HEK293 (cell line): ENCODE results near the gene GLRX5.

Experiments
- CTCF ChIA-PET: fragments of 350-600 bp; formaldehyde crosslinking; extraction: SDS; loops from one replicate; lab custom pipeline; 2021; ENCODE audit warnings: antibody characterized with exemption; lab: Yijun Ruan, JAX
- POLR2A ChIA-PET: fragments of 300-600 bp; formaldehyde crosslinking; extraction: SDS; loops from one replicate; lab custom pipeline; 2020; ENCODE audit warnings: antibody characterized with exemption, inconsistent platforms; lab: Yijun Ruan, JAX
- H3K27ac ChIP-seq: fragments of 200-500 bp; sonication (Bioruptor generic); 2 replicates; pipeline ENCODE4 v1.5.1; 2014; ENCODE audit warnings: low read depth, low read length, control low read depth, inconsistent platforms; ENCODE audit errors: extremely low read depth
- H3K36me3 ChIP-seq, 2 experiments: fragments of 200-500 bp in 1 of 2; sonication (Bioruptor generic) in 1 of 2; 1 replicate in 1 of 2; 2 replicates in 1 of 2; pipeline ENCODE4 v1.5.1; 2014 to 2017; ENCODE audit warnings: inconsistent platforms in 2 of 2, low read length in 2 of 2; ENCODE audit not compliant: control insufficient read depth in 2 of 2, insufficient read depth in 1 of 2
- H3K4me1 ChIP-seq: fragments of 200-500 bp; sonication (Bioruptor generic); 2 replicates; pipeline ENCODE4 v1.5.1; 2014; ENCODE audit warnings: mild to moderate bottlenecking, low read length, inconsistent platforms; ENCODE audit not compliant: control insufficient read depth, insufficient read depth
- H3K4me3 ChIP-seq: 2 replicates; pipeline ENCODE4 v1.5.1; 2011; ENCODE audit warnings: low read depth, mild to moderate bottlenecking, control low read depth, low read length, moderate library complexity
- H3K9me3 ChIP-seq: fragments of 200-500 bp; sonication (Bioruptor generic); 2 replicates; pipeline ENCODE4 v1.5.1; 2014; ENCODE audit warnings: low read depth, low read length, inconsistent platforms; ENCODE audit not compliant: control insufficient read depth, insufficient read depth
- ATF2 ChIP-seq: fragments of 450-650 bp; formaldehyde crosslinking; IDR thresholded peaks from 2 replicates; pipeline ENCODE4 v1.5.1; 2016; ENCODE audit warnings: missing biosample characterization, missing genetic modification characterization, low read depth
- GLIS2 ChIP-seq: fragments of 450-650 bp; formaldehyde crosslinking; IDR thresholded peaks from 2 replicates; pipeline ENCODE4 v1.5.1; 2016; ENCODE audit warnings: missing biosample characterization, missing genetic modification characterization
- KLF17 ChIP-seq: fragments of 450-650 bp; formaldehyde crosslinking; IDR thresholded peaks from 2 replicates; pipeline ENCODE4 v1.5.1; 2016; ENCODE audit warnings: missing biosample characterization, missing genetic modification characterization
- SCRT1 ChIP-seq: fragments of 450-650 bp; formaldehyde crosslinking; IDR thresholded peaks from 2 replicates; pipeline ENCODE4 v1.5.1; 2016; ENCODE audit warnings: missing biosample characterization, missing genetic modification characterization, borderline replicate concordance
- SP2 ChIP-seq: fragments of 450-650 bp; formaldehyde crosslinking; IDR thresholded peaks from 2 replicates; pipeline ENCODE4 v1.5.1; 2016; ENCODE audit warnings: missing biosample characterization, missing genetic modification characterization
- SP3 ChIP-seq: fragments of 450-650 bp; formaldehyde crosslinking; IDR thresholded peaks from 2 replicates; pipeline ENCODE4 v1.5.1; 2016; ENCODE audit warnings: missing biosample characterization, missing genetic modification characterization
- ZBTB17 ChIP-seq: fragments of 450-650 bp; formaldehyde crosslinking; IDR thresholded peaks from 2 replicates; pipeline ENCODE4 v1.5.1; 2016; ENCODE audit warnings: missing biosample characterization, missing genetic modification characterization
- ZBTB21 ChIP-seq: fragments of 450-650 bp; formaldehyde crosslinking; IDR thresholded peaks from 2 replicates; pipeline ENCODE4 v1.5.1; 2017; ENCODE audit warnings: missing biosample characterization, missing genetic modification characterization
- ZBTB8A ChIP-seq: fragments of 450-650 bp; formaldehyde crosslinking; IDR thresholded peaks from 2 replicates; pipeline ENCODE4 v1.5.1; 2016; ENCODE audit warnings: missing biosample characterization, missing genetic modification characterization
- ZEB2 ChIP-seq: fragments of 450-650 bp; formaldehyde crosslinking; IDR thresholded peaks from 2 replicates; pipeline ENCODE4 v1.5.1; 2016; ENCODE audit warnings: missing biosample characterization, missing genetic modification characterization
- ZIC2 ChIP-seq: fragments of 450-650 bp; formaldehyde crosslinking; IDR thresholded peaks from 2 replicates; pipeline ENCODE4 v1.5.1; 2016; ENCODE audit warnings: missing biosample characterization, missing genetic modification characterization
- ZNF133 ChIP-seq: fragments of 450-650 bp; formaldehyde crosslinking; IDR thresholded peaks from 2 replicates; pipeline ENCODE4 v1.5.1; 2016; ENCODE audit warnings: missing biosample characterization, missing genetic modification characterization
- ZNF221 ChIP-seq: fragments of 450-650 bp; formaldehyde crosslinking; IDR thresholded peaks from 2 replicates; pipeline ENCODE4 v1.5.1; 2017; ENCODE audit warnings: missing biosample characterization, missing genetic modification characterization, borderline replicate concordance
- ZNF335 ChIP-seq: fragments of 450-650 bp; formaldehyde crosslinking; conservative IDR thresholded peaks from 2 replicates; pipeline ENCODE4 v1.5.1; 2016; ENCODE audit warnings: missing biosample characterization, missing genetic modification characterization
- ZNF341 ChIP-seq: fragments of 450-650 bp; formaldehyde crosslinking; IDR thresholded peaks from 2 replicates; pipeline ENCODE4; 2016; ENCODE audit warnings: low read depth, missing biosample characterization, missing genetic modification characterization
- ZNF350 ChIP-seq: fragments of 450-650 bp; formaldehyde crosslinking; IDR thresholded peaks from 2 replicates; pipeline ENCODE4 v1.5.0; 2017; ENCODE audit warnings: missing biosample characterization, mild to moderate bottlenecking, missing genetic modification characterization
- ZNF423 ChIP-seq: fragments of 450-650 bp; formaldehyde crosslinking; IDR thresholded peaks from 2 replicates; pipeline ENCODE4 v1.5.1; 2016; ENCODE audit warnings: missing biosample characterization, missing genetic modification characterization
- ZNF544 ChIP-seq: fragments of 450-650 bp; formaldehyde crosslinking; IDR thresholded peaks from 2 replicates; pipeline ENCODE4 v1.5.0; 2017; ENCODE audit warnings: missing biosample characterization, missing genetic modification characterization
- ZNF571 ChIP-seq: fragments of 450-650 bp; formaldehyde crosslinking; IDR thresholded peaks from 2 replicates; pipeline ENCODE4 v1.5.0; 2017; ENCODE audit warnings: missing biosample characterization, missing genetic modification characterization
- ZNF585B ChIP-seq: fragments of 450-650 bp; formaldehyde crosslinking; IDR thresholded peaks from 2 replicates; pipeline ENCODE4 v1.5.1; 2016; ENCODE audit warnings: missing biosample characterization, missing genetic modification characterization
- ZNF600 ChIP-seq: fragments of 450-650 bp; formaldehyde crosslinking; IDR thresholded peaks from 2 replicates; pipeline ENCODE4 v1.5.1; 2016; ENCODE audit warnings: missing biosample characterization, missing genetic modification characterization
- ZNF610 ChIP-seq: fragments of 450-650 bp; formaldehyde crosslinking; IDR thresholded peaks from 2 replicates; pipeline ENCODE4 v1.5.1; 2016; ENCODE audit warnings: missing biosample characterization, missing genetic modification characterization, borderline replicate concordance
- ZNF701 ChIP-seq: fragments of 450-650 bp; formaldehyde crosslinking; IDR thresholded peaks from 2 replicates; pipeline ENCODE4 v1.5.1; 2016; ENCODE audit warnings: missing biosample characterization, missing genetic modification characterization
- ZNF768 ChIP-seq: fragments of 450-650 bp; formaldehyde crosslinking; IDR thresholded peaks from 2 replicates; pipeline ENCODE4 v1.5.1; 2018; ENCODE audit warnings: missing biosample characterization, mild to moderate bottlenecking, missing genetic modification characterization
- ZNF792 ChIP-seq: fragments of 450-650 bp; formaldehyde crosslinking; IDR thresholded peaks from 2 replicates; pipeline ENCODE4 v1.5.1; 2016; ENCODE audit warnings: missing biosample characterization, missing genetic modification characterization
- ZXDB ChIP-seq: fragments of 450-650 bp; formaldehyde crosslinking; IDR thresholded peaks from 2 replicates; pipeline ENCODE4 v1.5.1; 2016; ENCODE audit warnings: missing biosample characterization, missing genetic modification characterization
- TF ChIP-seq, protein P1 (sequence below): fragments of 450-650 bp; formaldehyde crosslinking; IDR thresholded peaks from 2 replicates; pipeline ENCODE4 v1.5.1; 2016; ENCODE audit warnings: missing biosample characterization, missing genetic modification characterization
- TF ChIP-seq, protein P2 (sequence below): fragments of 450-650 bp; formaldehyde crosslinking; IDR thresholded peaks from 2 replicates; pipeline ENCODE4 v1.5.1; 2016; ENCODE audit warnings: missing biosample characterization, missing genetic modification characterization

GLRX5 gene

DNA sequence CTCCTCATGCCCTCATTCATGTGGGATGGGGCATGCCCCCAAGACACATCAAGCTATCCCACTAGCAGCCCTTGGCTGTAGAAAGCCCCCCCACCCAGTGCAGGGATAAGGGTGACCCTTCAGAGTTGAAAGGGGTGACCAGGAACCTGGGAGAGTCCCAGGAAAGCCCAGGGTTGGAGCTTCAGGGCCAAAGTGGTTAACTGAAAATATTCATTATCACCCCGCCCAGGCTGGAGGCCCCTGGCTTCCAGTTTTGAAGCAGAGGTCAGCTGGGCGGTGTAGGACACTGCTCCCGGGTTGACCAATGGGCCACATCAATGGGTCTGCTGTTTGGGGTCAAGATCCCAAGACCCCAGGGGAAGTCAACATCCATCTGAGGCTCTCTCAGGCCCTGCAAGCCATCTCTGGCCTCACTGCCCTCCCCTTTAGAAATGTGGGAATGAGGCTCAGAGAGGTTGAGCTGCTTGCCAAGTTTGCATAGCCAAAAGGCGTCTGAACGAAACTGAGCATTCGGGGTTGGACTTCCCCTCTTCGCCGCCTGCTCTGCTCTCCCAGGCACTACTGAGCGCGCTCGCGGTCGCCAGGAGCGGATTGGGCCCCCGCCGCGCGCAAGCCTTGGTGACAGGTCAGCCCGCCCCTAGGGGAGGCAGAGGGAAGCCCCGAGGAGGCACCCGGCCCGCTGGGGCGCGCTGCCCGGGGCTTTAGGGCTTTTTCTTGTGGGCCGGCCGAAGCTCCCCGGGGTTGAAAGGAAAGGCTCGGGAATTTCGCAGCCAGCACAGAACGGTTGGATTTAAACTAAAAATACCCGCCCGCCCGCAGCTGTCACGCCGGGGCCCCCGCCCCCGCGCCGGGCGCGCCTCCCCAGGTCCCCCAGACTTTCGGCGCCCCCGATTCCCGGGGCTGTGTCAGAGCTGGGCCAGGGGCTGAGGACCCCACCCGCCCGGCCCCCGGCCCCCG, 19.0 kb upstream of the GLRX5 start:
- Histone ChIP-seq H3K4me1 (peaks cover 11% of the 10 kb centered on the region), H3K4me3 (peak overlapping the region; percentile 42), H3K9me3 (no peaks in the 10 kb centered on the region), H3K27ac (peak overlapping the region; percentile 41; the same call in 1 of the 2 replicates), H3K36me3 (no peaks in the 10 kb centered on the region)
- ChIA-PET CTCF (interaction anchor here (0.7 to 1.8 kb wide), 7 partner anchors 12 to 75 kb away, joined by 3 to 10 read pairs (median 4); no protein-coding TSS in a partner anchor), POLR2A (interaction anchor here (1.2 to 2.3 kb wide), 3 partner anchors 9 to 19 kb away, joined by 3 to 13 read pairs (median 3); partner anchors contain the start of gene GLRX5)
- peak; percentile 79 for TF ChIP-seq ZNF335 (tag by site-specific recombination)
- TF ChIP-seq, protein P1, sequence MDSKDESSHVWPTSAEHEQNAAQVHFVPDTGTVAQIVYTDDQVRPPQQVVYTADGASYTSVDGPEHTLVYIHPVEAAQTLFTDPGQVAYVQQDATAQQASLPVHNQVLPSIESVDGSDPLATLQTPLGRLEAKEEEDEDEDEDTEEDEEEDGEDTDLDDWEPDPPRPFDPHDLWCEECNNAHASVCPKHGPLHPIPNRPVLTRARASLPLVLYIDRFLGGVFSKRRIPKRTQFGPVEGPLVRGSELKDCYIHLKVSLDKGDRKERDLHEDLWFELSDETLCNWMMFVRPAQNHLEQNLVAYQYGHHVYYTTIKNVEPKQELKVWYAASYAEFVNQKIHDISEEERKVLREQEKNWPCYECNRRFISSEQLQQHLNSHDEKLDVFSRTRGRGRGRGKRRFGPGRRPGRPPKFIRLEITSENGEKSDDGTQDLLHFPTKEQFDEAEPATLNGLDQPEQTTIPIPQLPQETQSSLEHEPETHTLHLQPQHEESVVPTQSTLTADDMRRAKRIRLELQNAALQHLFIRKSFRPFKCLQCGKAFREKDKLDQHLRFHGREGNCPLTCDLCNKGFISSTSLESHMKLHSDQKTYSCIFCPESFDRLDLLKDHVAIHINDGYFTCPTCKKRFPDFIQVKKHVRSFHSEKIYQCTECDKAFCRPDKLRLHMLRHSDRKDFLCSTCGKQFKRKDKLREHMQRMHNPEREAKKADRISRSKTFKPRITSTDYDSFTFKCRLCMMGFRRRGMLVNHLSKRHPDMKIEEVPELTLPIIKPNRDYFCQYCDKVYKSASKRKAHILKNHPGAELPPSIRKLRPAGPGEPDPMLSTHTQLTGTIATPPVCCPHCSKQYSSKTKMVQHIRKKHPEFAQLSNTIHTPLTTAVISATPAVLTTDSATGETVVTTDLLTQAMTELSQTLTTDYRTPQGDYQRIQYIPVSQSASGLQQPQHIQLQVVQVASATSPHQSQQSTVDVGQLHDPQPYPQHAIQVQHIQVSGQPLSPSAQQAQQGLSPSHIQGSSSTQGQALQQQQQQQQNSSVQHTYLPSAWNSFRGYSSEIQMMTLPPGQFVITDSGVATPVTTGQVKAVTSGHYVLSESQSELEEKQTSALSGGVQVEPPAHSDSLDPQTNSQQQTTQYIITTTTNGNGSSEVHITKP (tag by site-specific recombination): peak; percentile 25; the same call in 1 of the 2 replicates
- TF ChIP-seq GLIS2 (tag by site-specific recombination): peak; percentile 83
- no peak for TF ChIP-seq ZNF350 (tag by site-specific recombination)
- peak; percentile 74 for TF ChIP-seq SP2 (tag by site-specific recombination)
- TF ChIP-seq SP3 (tag by site-specific recombination): no peak
- TF ChIP-seq KLF17: no peak
- no peak for TF ChIP-seq ZNF544 (tag by site-specific recombination)
- no peak for TF ChIP-seq ZNF571
- peak; percentile 72 for TF ChIP-seq ZNF600 (tag by site-specific recombination)
- TF ChIP-seq ZXDB: peak; percentile 97
- peak; percentile 52 for TF ChIP-seq ZBTB8A (tag by site-specific recombination)
- no peak for TF ChIP-seq ZNF133 (tag by site-specific recombination)
- TF ChIP-seq, protein P2, sequence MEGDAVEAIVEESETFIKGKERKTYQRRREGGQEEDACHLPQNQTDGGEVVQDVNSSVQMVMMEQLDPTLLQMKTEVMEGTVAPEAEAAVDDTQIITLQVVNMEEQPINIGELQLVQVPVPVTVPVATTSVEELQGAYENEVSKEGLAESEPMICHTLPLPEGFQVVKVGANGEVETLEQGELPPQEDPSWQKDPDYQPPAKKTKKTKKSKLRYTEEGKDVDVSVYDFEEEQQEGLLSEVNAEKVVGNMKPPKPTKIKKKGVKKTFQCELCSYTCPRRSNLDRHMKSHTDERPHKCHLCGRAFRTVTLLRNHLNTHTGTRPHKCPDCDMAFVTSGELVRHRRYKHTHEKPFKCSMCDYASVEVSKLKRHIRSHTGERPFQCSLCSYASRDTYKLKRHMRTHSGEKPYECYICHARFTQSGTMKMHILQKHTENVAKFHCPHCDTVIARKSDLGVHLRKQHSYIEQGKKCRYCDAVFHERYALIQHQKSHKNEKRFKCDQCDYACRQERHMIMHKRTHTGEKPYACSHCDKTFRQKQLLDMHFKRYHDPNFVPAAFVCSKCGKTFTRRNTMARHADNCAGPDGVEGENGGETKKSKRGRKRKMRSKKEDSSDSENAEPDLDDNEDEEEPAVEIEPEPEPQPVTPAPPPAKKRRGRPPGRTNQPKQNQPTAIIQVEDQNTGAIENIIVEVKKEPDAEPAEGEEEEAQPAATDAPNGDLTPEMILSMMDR (tag by site-specific recombination): peak; percentile 85
- peak; percentile 65; the same call in 1 of the 2 replicates for TF ChIP-seq ZNF423 (tag by site-specific recombination)
- 0 out of 2 replicates have a peak, but pooled peaks have one; percentile 41 for TF ChIP-seq ZNF610 (tag by site-specific recombination)
- no peak for TF ChIP-seq ZNF792
- TF ChIP-seq ZEB2 (tag by site-specific recombination): no peak
- peak; percentile 80 for TF ChIP-seq ZNF768 (tag by site-specific recombination)
- no peak for TF ChIP-seq SCRT1 (tag by site-specific recombination)
- TF ChIP-seq ZBTB17 (tag by site-specific recombination): peak; percentile 87
- peak; percentile 74 for TF ChIP-seq ZNF341
- TF ChIP-seq ZNF585B (tag by site-specific recombination): no peak
- TF ChIP-seq ZNF701: no peak
- TF ChIP-seq ZIC2 (tag by site-specific recombination): peak; percentile 93
- no peak for TF ChIP-seq ZNF221 (tag by site-specific recombination)
- no peak for TF ChIP-seq ATF2 (tag by site-specific recombination)
- TF ChIP-seq ZBTB21 (tag by site-specific recombination): no peak
